Duodenal mucosa (tissue), 2 donors: Measurements from ENCODE around the gene C5orf63.
"Not testable (repeated sequence)": the region's sequence is repeated elsewhere in the genome, so short reads cannot be mapped to it uniquely, and the experiment has no call there.

Experiments used
- H3K27ac ChIP-seq: one replicate; pipeline ENCODE4 v1.7.0; 2013; ENCODE audit warnings: low read depth, low read length
- H3K27me3 ChIP-seq, 2 donors: one replicate each; pipeline ENCODE4 v1.7.0; 2013; ENCODE audit warnings: low read length in 2 of 2, control low read depth in 1 of 2; ENCODE audit not compliant: insufficient read depth in 2 of 2, control insufficient read depth in 1 of 2
- H3K36me3 ChIP-seq, 2 donors: one replicate each; pipeline ENCODE4 v1.7.0; 2013; ENCODE audit warnings: low read length in 2 of 2, control low read depth in 1 of 2; ENCODE audit not compliant: insufficient read depth in 2 of 2, control insufficient read depth in 1 of 2
- H3K4me1 ChIP-seq, 2 donors: one replicate each; pipeline ENCODE4 v1.7.0; 2013; ENCODE audit warnings: low read length in 2 of 2, control low read depth in 1 of 2; ENCODE audit not compliant: insufficient read depth in 2 of 2, control insufficient read depth in 1 of 2
- H3K4me3 ChIP-seq, 2 donors: one replicate each; pipeline ENCODE4 v1.7.0; 2013; ENCODE audit warnings: low read length in 2 of 2, low read depth in 1 of 2
- H3K9ac ChIP-seq, 2 donors: one replicate each; pipeline ENCODE4 v1.7.0; 2013; ENCODE audit warnings: low read length in 2 of 2, low read depth in 1 of 2
- H3K9me3 ChIP-seq, 2 donors: one replicate each; pipeline ENCODE4 v1.7.0; 2013; ENCODE audit warnings: low read length in 2 of 2, control low read depth in 1 of 2; ENCODE audit not compliant: control insufficient read depth in 1 of 2

Gene C5orf63

DNA sequence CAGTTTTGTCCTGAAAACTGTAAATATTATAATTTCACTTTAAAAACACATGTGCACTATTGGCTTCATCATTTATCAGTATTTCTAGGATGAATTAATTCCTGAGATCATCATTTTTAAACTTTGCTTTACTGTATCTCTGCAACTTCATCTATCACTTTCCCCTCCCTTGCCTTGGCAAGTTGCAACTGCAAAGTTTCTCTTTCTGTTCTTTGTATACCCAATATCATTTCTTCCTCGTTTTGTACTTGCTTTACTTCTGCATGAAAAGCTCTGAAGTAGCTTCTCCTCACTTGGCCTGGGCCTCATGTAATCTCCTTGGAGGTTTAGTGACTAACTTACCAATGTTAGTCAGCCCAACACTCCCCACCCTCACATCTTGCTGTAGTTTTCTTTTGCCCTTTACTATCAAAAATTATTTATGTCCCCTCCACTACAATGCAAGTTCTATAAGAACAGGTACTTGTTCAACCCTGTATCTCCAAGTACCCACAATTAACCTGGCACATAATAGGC, 12.8 kb downstream of the C5orf63 start:
- no peak overlapping the region for H3K27ac ChIP-seq
- H3K9ac ChIP-seq, result no peak overlapping the region
- no peaks in the 10 kb centered on the region for H3K4me1 ChIP-seq
- H3K36me3 ChIP-seq, result peaks cover 0 to 38% of the 10 kb centered on the region in 2 donors
- H3K9me3 ChIP-seq, result no peaks in the 10 kb centered on the region
- no peak overlapping the region for H3K4me3 ChIP-seq
- no peaks in the 10 kb centered on the region for H3K27me3 ChIP-seq

DNA sequence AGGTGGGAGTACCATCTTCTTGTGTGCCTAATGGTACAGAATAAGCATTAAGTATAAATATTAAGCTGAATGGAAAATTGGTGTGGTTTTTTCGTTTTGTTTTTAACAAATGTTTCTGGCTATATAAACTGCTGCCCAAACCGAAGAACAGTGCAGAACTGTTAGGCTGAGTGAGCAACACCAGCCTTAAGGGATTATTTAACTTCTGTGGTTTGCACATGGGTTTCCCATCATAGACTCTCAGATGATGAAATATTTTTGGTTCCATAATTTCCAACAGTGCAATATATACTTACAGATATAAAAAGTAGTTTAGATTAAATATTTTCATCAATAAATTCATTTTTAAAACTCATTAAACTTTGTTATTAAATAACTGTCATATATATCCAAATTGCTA, 16.4 kb downstream of the C5orf63 start:
- Histone ChIP-seq H3K27ac (no peak overlapping the region), H3K4me3 (no peak overlapping the region), H3K9ac (no peak overlapping the region), H3K9me3 (no peaks in the 10 kb centered on the region), H3K4me1 (no peaks in the 10 kb centered on the region), H3K27me3 (no peaks in the 10 kb centered on the region), H3K36me3 (peaks cover 0 to 26% of the 10 kb centered on the region in 2 donors)

DNA sequence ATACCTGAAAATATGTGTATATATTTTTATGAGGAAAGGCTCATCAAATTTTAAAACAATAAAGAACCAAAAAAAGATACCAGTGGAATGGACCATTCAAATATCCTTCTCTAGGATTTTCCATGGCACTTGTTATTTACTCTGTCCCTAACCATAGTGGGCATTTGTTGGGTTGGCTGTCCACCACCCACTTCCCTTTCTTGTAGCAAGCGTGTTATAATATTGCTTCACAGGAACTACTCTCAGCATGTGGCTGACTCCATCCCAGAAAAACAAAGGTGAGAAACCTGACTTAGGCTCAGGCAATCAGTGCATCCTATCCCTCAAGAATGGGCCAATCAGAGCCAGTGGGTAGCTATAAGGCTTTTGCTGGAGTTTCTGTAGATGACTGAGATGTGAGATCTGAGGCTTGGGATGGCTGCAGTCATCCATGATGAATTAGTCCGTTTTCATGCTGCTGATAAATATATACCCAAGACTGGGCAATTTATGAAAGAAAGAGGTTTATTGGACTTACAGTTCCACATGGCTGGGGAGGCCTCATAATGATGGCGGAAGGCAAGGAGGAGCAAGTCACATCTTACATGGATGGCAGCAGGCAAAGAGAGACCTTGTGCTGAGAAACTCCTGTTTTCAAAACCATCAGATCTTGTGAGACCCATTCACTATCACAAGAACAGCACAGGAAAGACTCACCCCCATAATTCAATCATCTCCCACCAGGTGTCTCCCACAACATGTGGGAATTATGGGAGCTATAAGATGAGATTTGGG, 17.2 kb downstream of the C5orf63 start:
- no peaks in the 10 kb centered on the region for H3K27me3 ChIP-seq
- H3K4me3 ChIP-seq, result no peak overlapping the region
- H3K36me3 ChIP-seq, result peaks cover 2 to 26% of the 10 kb centered on the region in 2 donors
- no peak overlapping the region for H3K9ac ChIP-seq
- H3K9me3 ChIP-seq, result no peaks in the 10 kb centered on the region
- H3K27ac ChIP-seq, result no peak overlapping the region
- H3K4me1 ChIP-seq, result no peaks in the 10 kb centered on the region

DNA sequence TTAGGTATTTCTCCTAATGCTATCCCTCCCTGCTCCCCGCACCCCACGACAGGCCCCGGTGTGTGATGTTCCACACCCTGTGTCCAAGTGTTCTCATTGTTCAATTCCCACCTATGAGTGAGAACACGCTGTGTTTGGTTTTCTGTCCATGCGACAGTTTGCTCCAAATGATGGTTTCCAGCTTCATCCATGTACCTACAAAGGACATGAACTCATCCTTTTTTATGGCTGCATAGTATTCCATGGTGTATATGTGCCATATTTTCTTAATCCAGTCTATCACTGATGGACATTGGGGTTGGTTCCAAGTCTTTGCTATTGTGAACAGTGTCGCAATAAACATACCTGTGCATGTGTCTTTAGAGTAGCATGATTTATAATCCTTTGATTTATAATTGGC, 19.8 kb downstream of the C5orf63 start:
- not testable (repeated sequence) for H3K4me3 ChIP-seq, H3K27ac ChIP-seq, H3K9ac ChIP-seq, H3K9me3 ChIP-seq, H3K27me3 ChIP-seq, H3K4me1 ChIP-seq
- H3K36me3 ChIP-seq, result peaks cover 2 to 23% of the 10 kb centered on the region in 2 donors

DNA sequence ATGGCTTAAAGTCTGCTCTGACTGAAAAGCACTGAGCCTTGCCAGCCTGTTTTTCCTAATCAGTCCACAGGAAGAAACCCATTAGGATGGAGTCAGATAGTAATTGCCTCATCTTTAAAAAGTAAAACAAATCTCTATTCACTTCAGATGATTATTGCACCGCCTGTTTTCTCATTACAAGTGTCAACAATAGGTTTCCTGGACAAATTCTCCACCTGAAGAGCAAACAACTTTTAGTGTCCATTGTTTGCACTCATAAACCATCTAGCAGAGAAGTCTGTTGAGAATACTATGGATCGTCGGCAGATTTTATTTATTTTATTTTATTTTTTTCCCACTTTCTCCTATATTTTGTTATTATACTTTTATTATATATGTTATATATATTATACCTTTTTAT, 20.3 kb downstream of the C5orf63 start:
- Histone ChIP-seq H3K9ac (no peak overlapping the region), H3K36me3 (peaks cover 2 to 19% of the 10 kb centered on the region in 2 donors)

DNA sequence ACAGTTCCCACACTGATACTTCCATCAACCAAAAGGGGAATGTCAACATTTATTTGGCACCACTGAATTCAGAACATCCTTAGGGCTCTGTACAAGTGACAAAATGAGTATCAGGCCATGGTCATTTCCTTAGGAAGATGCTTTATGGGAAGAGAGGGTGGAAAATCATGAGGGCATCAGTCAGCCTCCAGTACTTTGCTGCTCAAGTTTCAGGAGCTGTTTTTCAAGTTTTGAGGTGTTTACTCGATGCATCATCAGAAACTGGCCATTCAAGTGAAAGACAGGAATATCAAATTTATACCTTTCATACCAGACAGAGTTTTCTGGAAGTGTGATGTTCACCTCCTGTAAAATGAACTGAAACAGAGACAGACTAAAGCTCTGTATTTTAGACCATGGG, 21.7 kb downstream of the C5orf63 start:
- H3K4me1 ChIP-seq, result no peaks in the 10 kb centered on the region
- H3K36me3 ChIP-seq, result peaks cover 2 to 9% of the 10 kb centered on the region in 2 donors
- H3K27me3 ChIP-seq, result no peaks in the 10 kb centered on the region
- no peak overlapping the region for H3K27ac ChIP-seq
- no peak overlapping the region for H3K4me3 ChIP-seq
- H3K9ac ChIP-seq, result no peak overlapping the region
- H3K9me3 ChIP-seq, result no peaks in the 10 kb centered on the region

More for the DNA sequence above, 20.3 kb downstream of the C5orf63 start:
- H3K4me3 ChIP-seq, result no peak overlapping the region
- no peaks in the 10 kb centered on the region for H3K4me1 ChIP-seq
- no peaks in the 10 kb centered on the region for H3K27me3 ChIP-seq
- H3K27ac ChIP-seq, result no peak overlapping the region
- no peaks in the 10 kb centered on the region for H3K9me3 ChIP-seq

DNA sequence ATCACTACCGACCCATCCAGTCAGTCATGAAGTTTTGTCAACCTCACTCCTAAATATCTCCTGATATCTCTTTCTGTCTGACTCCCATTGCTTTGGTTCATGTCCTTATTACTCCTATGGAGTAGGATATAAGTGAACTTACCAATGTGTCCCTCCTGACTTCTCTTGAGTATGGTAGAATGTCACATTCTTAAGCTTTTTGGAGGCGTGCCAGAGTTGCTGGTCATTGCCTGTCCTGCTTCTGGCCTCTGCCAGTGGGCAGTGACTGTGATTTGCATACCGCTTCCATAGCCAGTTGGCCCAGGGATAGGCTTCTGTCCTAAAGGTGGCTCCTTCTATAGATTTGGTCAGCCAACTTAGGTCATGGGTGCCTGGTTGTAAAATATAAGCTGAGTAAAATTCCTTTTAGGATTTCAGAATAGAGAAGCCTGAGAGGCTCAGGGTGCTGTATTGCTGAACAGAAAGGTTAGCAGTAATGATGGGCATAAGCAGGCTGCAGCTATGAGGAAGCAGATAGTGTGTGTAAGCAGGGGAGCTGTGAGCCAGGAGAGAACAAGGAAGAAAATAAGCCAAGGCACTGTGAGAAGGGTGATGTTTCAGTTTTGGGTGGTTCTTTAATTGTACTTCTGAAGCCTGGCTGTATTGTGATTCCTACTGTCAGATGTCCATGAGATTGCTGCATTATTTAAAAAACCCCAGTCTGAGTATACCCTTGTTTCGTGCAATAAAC, 26.8 kb downstream of the C5orf63 start:
- Histone ChIP-seq H3K27ac (no peak overlapping the region), H3K4me1 (peaks cover under 1 to 1% of the 10 kb centered on the region in 2 donors), H3K4me3 (no peak overlapping the region), H3K9me3 (no peaks in the 10 kb centered on the region), H3K36me3 (peaks cover 5 to 8% of the 10 kb centered on the region in 2 donors), H3K9ac (no peak overlapping the region), H3K27me3 (no peaks in the 10 kb centered on the region)

DNA sequence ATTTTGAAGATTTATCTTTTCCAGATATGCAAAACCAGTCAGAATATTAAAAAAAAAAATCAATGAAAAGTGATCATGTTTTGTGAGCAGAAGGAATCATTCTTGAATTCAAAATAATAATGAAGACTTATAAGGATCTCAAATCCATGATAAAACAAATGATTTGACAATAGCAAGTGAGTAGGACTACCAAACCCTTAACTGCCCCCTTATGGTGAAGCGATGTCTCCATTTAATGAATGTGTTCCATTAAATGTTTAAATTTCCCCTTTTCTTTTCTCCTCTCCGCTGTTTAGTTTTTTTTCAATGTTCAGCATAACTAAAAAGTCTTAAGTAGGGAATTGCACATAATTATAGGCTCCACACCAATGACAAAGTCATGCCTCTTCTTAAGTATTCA, 30.7 kb downstream of the C5orf63 start:
- H3K4me3 ChIP-seq, result no peak overlapping the region
- H3K9me3 ChIP-seq, result no peaks in the 10 kb centered on the region
- no peaks in the 10 kb centered on the region for H3K27me3 ChIP-seq
- peaks cover 23 to 25% of the 10 kb centered on the region in 2 donors for H3K4me1 ChIP-seq
- H3K9ac ChIP-seq, result no peak overlapping the region
- peaks cover 5 to 6% of the 10 kb centered on the region in 2 donors for H3K36me3 ChIP-seq
- H3K27ac ChIP-seq, result no peak overlapping the region

DNA sequence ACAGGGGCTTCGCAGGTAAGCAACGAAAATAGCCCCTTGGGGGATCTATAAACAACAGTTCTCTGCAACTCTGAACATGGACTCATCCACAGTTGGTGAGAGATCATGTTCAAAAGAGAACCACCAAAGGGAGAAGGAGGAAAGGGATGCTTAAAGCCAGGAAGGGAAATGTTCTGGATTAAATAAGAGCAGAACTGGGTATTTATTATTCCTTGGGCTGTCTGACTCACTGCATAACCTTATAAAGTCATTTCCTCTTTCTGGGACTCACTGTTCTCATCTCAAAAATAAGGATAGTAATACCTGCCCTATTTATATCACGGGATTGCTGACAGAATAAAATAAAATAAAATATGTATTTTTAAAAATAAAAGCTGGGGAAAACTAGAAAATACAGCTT, 31.7 kb downstream of the C5orf63 start:
- H3K27ac ChIP-seq, result peak overlapping the region; percentile 82
- no peaks in the 10 kb centered on the region for H3K9me3 ChIP-seq
- H3K4me1 ChIP-seq, result peaks cover 23 to 25% of the 10 kb centered on the region in 2 donors
- H3K27me3 ChIP-seq, result no peaks in the 10 kb centered on the region
- H3K36me3 ChIP-seq, result peaks cover 4 to 5% of the 10 kb centered on the region in 2 donors
- H3K4me3 ChIP-seq, result peak overlapping the region; percentile 48 to 54
- peak overlapping the region; percentile 41 to 68 for H3K9ac ChIP-seq

DNA sequence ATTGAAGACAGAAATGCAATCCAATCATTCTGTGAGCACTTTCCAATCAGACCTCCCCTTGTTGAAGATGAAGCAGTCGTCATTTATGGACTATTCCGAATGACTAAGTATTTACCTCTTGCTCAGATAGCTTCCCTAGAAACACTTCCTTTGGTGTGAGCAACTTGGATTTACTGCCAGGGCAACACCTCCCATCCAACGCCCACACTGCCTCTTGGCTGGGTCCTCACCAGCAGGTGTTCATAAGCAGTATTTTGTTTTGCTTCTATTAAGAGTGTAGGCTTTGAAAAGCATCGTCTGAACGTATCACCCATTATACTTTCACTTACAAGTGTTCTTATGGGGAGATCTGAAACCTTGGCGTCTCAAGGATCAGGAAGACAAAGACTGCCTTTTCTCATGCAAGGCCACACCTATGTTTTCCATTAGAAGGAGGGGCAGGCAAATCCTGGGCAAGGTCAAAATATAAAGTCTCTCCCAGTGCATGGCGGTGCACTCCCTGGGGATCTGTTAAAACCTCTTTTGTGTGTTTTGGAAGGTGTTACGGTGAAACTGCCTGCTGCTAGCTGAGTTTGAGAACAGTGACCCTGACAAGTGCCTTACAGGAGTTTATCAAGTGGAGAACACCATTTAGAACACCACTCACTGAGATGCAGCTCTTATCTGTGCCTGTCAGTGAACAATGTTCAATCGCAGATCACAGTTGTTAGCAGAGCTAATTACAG, 32.3 kb downstream of the C5orf63 start:
- peak overlapping the region; percentile 48 to 54 for H3K4me3 ChIP-seq
- no peaks in the 10 kb centered on the region for H3K36me3 ChIP-seq
- H3K9me3 ChIP-seq, result no peaks in the 10 kb centered on the region
- H3K4me1 ChIP-seq, result peaks cover 23 to 25% of the 10 kb centered on the region in 2 donors
- H3K27me3 ChIP-seq, result no peaks in the 10 kb centered on the region
- peak overlapping the region; percentile 41 to 68 for H3K9ac ChIP-seq
- peak overlapping the region; percentile 82 for H3K27ac ChIP-seq
